ENCODE data around the gene KRTAP10-8.
"Not testable (repeated sequence)": the region's sequence is repeated elsewhere in the genome, so short reads cannot be mapped to it uniquely, and the experiment has no call there.

Gene KRTAP10-8, protein sequence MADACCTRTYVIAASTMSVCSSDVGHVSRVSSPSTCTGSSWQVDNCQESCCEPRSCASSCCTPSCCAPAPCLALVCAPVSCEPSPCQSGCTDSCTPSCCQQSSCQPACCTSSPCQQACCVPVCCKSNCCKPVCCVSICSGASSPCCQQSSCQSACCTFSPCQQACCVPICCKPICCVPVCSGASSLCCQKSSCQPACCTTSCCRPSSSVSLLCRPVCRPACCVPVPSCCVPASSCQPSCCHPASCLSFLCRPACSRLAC

GRCh38 chr21:44612029-44612486, at the start of gene KRTAP10-8:
Gene KRTAP10-8 (plus strand): TSS chr21:44612079. CDS start chr21:44612101, 22 bp downstream.
- DNase-seq = no peak

- DNase-seq = no peak
Observed at GRCh38 chr21:44564099-44564498, 47.8 kb upstream of the KRTAP10-8 start.

- DNase-seq = no peak
Observed at GRCh38 chr21:44564886-44565598, 46.8 kb upstream of the KRTAP10-8 start.

DNA sequence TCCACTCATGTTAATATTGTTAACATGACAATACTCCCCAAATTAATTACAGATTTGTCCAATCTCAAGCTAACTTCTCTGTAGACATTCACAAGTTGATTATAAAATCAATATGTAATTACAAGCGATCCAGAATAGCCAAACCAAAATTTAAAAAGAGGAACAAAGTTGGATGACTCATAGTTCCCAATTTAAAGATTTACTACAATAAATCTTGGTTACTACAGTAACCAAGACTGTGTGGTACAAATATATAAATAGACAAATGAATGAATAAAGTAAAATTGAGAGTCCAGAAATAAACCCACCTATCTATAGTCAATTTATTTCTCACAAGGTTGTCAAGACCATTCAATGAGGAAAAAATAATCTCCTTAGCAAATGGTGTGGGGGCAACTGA, 45.5 kb upstream of the KRTAP10-8 start:
- DNase-seq = peak; percentile 75

- no peak for DNase-seq
Observed at GRCh38 chr21:44567481-44568171, 44.3 kb upstream of the KRTAP10-8 start.

DNA sequence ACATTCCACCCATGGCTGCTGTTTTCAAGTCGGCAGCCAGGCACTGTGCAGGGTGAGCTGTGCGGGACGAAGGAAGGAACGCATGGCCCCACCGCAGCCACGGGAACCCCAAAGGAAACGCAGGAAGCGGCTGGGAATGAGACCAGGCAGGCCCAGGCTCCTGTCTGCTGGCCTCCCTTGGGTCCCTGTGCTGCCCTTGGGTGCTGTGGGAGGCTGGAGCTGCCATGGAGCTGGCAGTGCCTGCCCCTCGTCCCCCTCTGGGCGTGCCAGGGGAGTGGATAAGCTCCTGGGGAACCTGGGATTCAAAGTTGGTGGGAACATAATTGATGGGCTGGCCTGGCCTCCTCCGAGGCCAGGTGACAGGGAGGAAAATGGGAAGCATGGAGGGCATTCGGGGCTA, 43.6 kb upstream of the KRTAP10-8 start:
- DNase-seq = no peak

- DNase-seq = no peak
Observed at GRCh38 chr21:44568667-44569556, 43.0 kb upstream of the KRTAP10-8 start.

DNA sequence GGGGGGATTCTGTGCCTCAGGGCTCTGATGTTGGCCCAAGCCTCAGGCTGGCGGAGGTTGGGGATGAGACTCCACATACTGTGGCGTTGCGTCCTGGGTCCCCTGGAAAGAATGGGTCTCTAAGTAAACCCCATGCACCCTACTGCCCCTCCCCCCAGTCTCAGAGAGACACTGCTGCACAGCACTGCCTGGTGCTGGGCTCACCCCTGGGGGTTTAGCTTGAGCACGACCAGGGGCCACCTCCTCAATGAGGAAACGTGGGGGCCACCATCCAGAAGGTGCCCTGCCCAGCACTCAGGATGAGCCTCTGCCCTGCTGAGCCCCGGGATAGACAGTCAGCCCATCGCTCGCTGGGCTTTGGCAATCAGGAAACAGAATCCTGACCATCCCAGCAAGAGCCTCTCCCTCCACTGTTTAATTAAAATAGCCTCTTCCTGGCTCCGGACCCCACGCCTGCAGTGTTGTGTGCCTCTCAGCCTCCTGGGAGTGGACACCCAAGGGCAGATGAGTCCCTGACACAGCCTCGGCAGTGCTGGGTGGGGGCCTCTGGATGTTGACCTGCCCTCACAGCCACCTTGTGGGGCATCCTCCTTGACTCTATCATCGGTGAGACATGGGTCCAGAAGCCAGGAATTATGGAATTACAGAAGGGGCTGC, 41.9 kb upstream of the KRTAP10-8 start:
- DNase-seq = no peak

DNA sequence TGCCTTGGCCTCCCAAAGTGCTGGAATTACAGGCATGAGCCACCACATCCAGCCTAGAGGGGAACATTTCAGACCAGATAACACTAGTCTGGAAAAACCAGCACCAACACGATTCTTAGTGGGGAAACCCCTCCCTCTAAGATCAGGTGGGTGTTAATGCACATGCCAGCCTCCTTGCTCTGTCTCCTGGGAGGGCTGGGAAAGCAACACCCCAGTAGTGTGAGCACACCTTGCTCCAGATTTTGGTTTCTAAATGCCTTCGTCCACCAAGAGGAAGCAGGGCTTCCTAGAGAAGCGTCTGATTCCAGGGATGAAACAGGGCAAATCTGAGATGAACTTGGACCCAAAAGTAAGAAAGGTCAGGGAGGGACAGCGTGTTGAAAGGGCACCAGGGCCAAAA, 40.6 kb upstream of the KRTAP10-8 start:
- no peak for DNase-seq

DNA sequence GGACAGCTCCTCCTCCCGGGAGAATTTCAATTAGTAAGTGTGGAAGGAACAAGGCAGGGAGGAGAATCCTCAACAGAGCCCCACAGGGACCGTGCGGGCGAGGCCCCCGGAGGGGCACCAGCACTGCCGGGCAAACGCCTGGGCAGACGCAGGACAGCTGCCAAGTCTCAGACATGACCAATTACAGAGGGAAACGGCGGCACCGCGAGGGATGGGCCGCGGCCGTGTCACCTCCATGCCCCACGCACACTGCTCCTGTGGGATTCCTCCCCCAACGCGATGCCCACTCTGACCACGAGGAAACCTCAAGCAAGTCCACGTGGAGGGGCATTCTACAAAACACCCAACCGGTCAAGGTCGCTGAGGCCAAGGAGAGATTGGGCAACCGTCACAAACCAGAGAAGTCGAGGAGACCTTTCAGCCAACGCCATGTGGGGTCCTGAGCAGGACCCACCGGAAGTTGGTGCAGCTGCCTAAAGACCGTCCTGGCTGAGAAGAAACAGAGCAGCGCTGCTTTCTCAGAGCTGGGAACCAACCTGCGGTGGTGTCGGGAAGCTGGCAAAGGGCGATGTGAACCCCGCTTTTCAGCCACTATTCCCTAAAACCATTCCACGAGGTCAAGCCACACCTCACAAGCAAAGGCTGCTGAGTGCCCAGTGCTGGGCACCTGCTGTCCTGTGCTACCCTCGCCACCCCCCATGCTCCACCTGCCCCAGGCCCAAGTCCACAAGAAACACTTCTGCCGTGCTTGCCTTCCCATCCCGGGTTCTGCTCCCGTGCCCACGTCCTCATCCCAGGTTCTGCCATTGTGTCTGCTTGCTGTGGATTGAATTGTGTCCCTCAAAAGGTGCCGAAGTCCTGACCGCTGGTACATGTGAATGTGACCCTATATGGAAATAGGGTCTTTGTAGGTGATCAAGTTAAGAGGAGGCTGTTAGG, 39.8 kb upstream of the KRTAP10-8 start:
- DNase-seq = no peak

DNA sequence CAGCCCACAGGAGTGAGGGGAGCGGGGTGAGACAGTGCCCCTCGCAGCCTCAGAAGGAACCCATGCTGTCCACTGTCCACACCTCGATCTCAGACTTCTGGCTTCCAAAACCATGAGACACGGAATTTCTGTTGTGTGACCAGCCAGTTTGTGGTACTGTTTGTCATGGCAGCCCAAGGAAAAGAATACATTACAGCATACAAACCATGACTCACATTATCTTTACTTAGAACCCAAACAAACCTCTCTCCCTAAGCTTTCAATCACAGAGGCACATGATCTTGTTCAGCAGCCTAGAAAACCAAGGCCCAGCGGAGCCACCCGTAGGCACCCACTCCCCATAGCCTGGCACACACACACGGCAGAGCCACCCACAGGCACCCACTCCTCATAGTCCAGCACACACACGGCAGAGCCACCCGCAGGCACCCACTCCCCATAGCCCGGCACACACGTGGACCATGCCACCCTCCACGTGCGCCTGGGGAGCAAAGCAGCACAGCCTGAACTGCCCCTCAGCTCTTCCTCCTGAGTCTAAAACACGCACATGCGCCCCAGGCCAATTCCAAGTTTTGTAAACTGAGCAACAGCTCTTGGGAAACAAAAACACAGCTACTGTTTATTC, 38.8 kb upstream of the KRTAP10-8 start:
- DNase-seq = no peak

GRCh38 chr21:44573630-44574456, 38.0 kb upstream of the KRTAP10-8 start, which contains the start of gene KRTAP10-4:
Gene KRTAP10-4 (plus strand): TSS chr21:44573729. CDS start chr21:44573759, 30 bp downstream.
- DNase-seq = not testable (repeated sequence)

- no peak for DNase-seq
Observed at GRCh38 chr21:44574457-44575306, 37.2 kb upstream of the KRTAP10-8 start.

DNA sequence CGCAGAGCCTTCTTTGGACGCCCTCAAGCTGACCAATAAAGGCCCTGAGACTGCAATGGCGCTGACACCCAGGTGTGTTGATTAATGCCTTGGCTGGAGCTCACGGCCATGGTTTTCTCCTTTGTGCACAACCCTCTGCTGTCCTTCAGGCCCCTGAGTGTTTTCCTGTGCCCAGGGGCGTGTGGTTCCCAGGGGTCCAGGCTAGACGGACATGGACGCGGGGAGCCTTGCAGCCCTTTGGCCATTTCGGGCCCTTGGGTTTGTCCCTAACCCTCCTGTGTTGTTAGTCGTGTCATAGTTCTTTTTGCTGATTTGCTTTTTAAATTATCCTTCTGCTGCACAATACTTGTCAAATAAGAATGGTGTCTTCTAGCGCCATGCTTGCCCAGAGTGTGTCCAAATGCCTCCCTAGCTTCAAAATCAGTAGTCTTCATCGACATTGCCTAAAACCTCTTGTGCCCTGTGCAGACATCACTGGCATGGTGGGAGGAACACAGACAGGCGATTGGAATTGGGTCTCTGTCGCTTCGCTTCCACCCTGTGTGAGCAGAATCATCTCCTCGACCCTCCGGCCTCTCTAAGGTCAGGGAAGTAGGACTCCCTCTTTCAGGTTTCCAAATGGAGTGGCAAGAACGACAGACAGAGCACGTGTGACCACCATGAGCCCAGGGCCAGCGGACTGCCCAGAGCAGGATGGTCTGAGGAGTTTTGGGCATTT, 36.4 kb upstream of the KRTAP10-8 start:
- DNase-seq = no peak

- DNase-seq = no peak
Observed at GRCh38 chr21:44576025-44576420, 35.9 kb upstream of the KRTAP10-8 start.

DNA sequence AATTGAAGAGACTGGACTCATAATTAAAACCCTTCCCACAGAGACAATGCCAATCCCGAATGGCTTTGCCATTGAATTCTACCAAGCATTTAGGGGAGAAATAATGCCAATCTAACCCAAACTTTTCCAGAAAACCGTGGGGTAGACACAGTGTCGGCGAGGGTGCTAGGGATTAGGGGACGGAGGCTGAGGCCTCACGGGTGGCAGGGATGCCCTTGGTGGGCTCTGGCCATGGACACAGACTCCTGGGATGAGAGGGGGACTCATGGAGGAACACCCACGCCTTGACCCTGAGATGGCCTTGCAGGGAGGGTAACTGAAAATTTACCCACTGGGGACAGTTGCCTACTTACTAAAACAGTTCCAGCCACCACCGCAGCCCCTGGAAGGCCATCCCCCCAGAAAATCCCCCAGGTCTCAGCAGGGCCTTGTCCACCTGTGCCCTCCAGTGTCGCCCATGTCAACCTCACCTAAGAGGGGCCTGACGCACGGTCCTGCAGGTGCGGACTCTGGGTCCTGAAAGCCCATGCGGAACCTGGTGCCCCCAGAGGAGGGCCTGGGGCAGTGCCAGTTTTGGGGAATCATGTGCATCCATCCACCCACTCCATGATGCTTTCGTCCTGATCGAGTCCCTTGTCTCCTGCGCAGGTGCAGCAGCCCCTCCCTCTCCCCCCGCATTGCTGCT, 33.4 kb upstream of the KRTAP10-8 start:
- no peak for DNase-seq

All from OCI-M1 (cell line).